Smooth muscle cell (in vitro differentiated cells): ENCODE measurements around the gene COL24A1. TPM values are rescaled to one million over a fixed set of nuclear protein-coding genes. Genes with fewer than 3 reads are reported as not detected.
"Not testable (repeated sequence)": the region's sequence is repeated elsewhere in the genome, so short reads cannot be mapped to it uniquely, and the experiment has no call there.

ENCODE experiments used
- DNase-seq: peaks from one replicate; lab custom pipeline; 2025; ENCODE audit not compliant: unreplicated experiment; lab: John Stamatoyannopoulos, UW
- H2AFZ ChIP-seq: fragments of 200-600 bp; sonication (generic); 2 replicates; pipeline ENCODE4 v1.6.0; 2016; ENCODE audit warnings: antibody characterized with exemption, low read depth, mild to moderate bottlenecking
- H3F3A ChIP-seq: fragments of 200-600 bp; sonication (generic); 2 replicates; pipeline ENCODE4 v1.6.0; 2017; ENCODE audit warnings: antibody characterized with exemption, low read depth
- H3K27ac ChIP-seq: fragments of 200-600 bp; sonication (generic); 2 replicates; pipeline ENCODE4 v1.5.1; 2016; ENCODE audit warnings: low read depth, mild to moderate bottlenecking
- H3K27me3 ChIP-seq: fragments of 200-600 bp; sonication (generic); 2 replicates; pipeline ENCODE4 v1.6.1; 2016; ENCODE audit warnings: low read depth, mild to moderate bottlenecking
- H3K36me3 ChIP-seq: fragments of 200-600 bp; sonication (generic); 2 replicates; pipeline ENCODE4 v1.5.1; 2016; ENCODE audit warnings: low read depth
- H3K4me1 ChIP-seq: fragments of 200-600 bp; sonication (generic); 2 replicates; pipeline ENCODE4 v1.5.1; 2016; ENCODE audit warnings: low read depth
- H3K4me2 ChIP-seq: fragments of 200-600 bp; sonication (generic); 2 replicates; pipeline ENCODE4 v1.6.0; 2016; ENCODE audit warnings: mild to moderate bottlenecking
- H3K4me3 ChIP-seq: fragments of 200-600 bp; sonication (generic); 2 replicates; pipeline ENCODE4 v1.5.1; 2016; ENCODE audit warnings: mild to moderate bottlenecking
- H3K79me2 ChIP-seq: fragments of 200-600 bp; sonication (generic); 2 replicates; pipeline ENCODE4 v1.6.0; 2016; ENCODE audit warnings: low read depth, mild to moderate bottlenecking
- H3K9ac ChIP-seq: fragments of 200-600 bp; sonication (generic); 2 replicates; pipeline ENCODE4 v1.6.0; 2016; ENCODE audit warnings: low read depth
- H3K9me3 ChIP-seq: fragments of 200-600 bp; sonication (generic); replicated peaks from 2 replicates; pipeline ENCODE4 v1.5.1; 2016; ENCODE audit warnings: low read depth
- H4K20me1 ChIP-seq: fragments of 200-600 bp; sonication (generic); 2 replicates; pipeline ENCODE4 v1.6.0; 2016; ENCODE audit warnings: low read depth
- WGBS: methylation state at CpG from one replicate; pipeline ENCODE4 v1.1.7; 2016; ENCODE audit warnings: low lambda C conversion rate; 5-methylcytosine and 5-hydroxymethylcytosine counted together
- polyA plus RNA-seq: library from polyadenylated mRNA; unstranded; fragments of >200 nt; fragmentation: Nextera tagmentation; extraction: Ambion mirVana; gene quantifications from 2 replicates; pipeline ENCODE4 v1.2.1, GENCODE V29; 2016
- total RNA-seq: library from RNA; depleted of rRNA; stranded (reverse); fragments of >200 nt; gene quantifications from 2 replicates; pipeline ENCODE4 v1.2.3, GENCODE V29; 2014
- TF ChIP-seq, protein P1 (sequence below): fragments of 200-600 bp; sonication (generic); IDR thresholded peaks from 2 replicates; pipeline ENCODE4 v1.5.1; 2017; ENCODE audit warnings: borderline replicate concordance, mild to moderate bottlenecking, antibody characterized with exemption; ENCODE audit not compliant: insufficient read depth, poor library complexity, severe bottlenecking

Gene COL24A1
- total and polyA plus RNA-seq, 2 experiments from 2014 or later, result 1.5 to 3.2 TPM

DNA sequence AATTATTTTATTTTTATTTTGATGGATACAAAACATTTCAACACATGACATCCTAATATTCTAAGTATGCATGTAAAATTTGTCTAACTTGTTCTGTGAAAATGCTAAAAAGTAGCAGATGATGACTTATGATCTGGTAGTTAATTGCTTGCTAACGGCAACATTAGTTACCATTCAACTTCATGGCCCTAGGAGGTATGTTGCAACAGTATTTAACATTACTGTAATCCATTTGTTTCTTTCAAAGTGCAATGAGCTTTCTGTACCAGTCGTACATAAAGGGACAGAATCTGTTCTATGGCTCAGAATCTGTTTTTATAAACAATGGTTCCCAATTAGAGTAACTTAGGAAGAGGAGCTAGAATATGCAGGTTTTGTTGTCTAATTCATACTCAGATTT lies 356.8 kb downstream of the COL24A1 start:
- no peaks in the 10 kb centered on the region for H3K4me1 ChIP-seq
- no peak overlapping the region for H3K4me2 ChIP-seq
- H3K9me3 ChIP-seq, result no peaks in the 10 kb centered on the region
- DNase-seq, result no peak
- no peaks in the 10 kb centered on the region for H3F3A ChIP-seq
- H4K20me1 ChIP-seq, result no peaks in the 10 kb centered on the region
- WGBS, result 71% methylated on average over 2 of the region's 2 CpGs
- no peaks in the 10 kb centered on the region for H3K27me3 ChIP-seq
- H3K27ac ChIP-seq, result no peak overlapping the region
- no peaks in the 10 kb centered on the region for H3K79me2 ChIP-seq
- no peaks in the 10 kb centered on the region for H3K36me3 ChIP-seq
- no peak overlapping the region for H2AFZ ChIP-seq
- H3K9ac ChIP-seq, result no peak overlapping the region
- H3K4me3 ChIP-seq, result no peak overlapping the region
- TF ChIP-seq, protein P1, sequence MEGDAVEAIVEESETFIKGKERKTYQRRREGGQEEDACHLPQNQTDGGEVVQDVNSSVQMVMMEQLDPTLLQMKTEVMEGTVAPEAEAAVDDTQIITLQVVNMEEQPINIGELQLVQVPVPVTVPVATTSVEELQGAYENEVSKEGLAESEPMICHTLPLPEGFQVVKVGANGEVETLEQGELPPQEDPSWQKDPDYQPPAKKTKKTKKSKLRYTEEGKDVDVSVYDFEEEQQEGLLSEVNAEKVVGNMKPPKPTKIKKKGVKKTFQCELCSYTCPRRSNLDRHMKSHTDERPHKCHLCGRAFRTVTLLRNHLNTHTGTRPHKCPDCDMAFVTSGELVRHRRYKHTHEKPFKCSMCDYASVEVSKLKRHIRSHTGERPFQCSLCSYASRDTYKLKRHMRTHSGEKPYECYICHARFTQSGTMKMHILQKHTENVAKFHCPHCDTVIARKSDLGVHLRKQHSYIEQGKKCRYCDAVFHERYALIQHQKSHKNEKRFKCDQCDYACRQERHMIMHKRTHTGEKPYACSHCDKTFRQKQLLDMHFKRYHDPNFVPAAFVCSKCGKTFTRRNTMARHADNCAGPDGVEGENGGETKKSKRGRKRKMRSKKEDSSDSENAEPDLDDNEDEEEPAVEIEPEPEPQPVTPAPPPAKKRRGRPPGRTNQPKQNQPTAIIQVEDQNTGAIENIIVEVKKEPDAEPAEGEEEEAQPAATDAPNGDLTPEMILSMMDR, result no peak

DNA sequence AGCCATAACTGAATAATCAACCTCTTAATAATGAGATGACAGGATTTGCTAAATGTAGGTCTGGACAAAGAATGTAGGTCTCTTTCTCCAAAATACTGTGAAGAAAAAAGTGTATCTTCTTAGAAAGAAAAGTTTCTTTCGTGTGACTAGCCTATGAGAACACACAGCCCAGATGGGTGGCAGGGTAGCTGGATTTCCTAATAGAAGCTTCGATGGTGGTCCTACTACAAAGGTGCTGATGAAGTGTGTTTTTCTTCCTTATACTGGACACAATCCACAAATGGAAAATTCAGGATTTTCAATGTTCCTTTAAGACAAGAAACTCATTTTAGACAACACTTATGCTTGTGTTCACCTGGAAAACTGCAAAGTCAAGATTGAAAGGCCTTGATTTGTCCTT lies 358.2 kb downstream of the COL24A1 start:
- WGBS, result 81% methylated on average over 2 of the region's 2 CpGs

DNA sequence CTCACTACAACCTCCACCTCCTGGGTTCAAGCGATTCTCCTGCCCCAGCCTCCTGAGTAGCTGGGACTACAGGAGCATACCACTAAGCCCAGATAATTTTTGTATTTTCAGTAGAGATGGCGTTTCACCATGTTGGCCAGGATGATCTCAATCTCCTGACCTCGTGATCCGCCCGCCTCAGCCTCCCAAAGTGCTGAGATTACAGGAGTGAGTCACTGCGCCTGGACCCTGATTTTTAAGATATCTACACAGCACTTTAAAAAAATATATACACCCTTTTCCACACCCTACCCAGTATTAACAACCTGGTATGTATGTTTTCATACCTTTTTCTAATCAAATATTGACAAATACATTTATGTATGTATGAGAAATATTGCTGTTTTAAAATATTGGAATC lies 379.6 kb downstream of the COL24A1 start:
- not testable (repeated sequence) for H3K36me3 ChIP-seq, H3K4me2 ChIP-seq, H3K4me1 ChIP-seq, DNase-seq, H3K9me3 ChIP-seq, H3K9ac ChIP-seq, H3F3A ChIP-seq, H3K27ac ChIP-seq, H3K79me2 ChIP-seq, H3K27me3 ChIP-seq, H3K4me3 ChIP-seq, H2AFZ ChIP-seq, H4K20me1 ChIP-seq
- 85% methylated on average over 6 of the region's 6 CpGs for WGBS

More for the DNA sequence above, 358.2 kb downstream of the COL24A1 start:
- no peak for DNase-seq
- Histone ChIP-seq H3K36me3 (no peaks in the 10 kb centered on the region), H2AFZ (no peak overlapping the region), H3K4me1 (no peaks in the 10 kb centered on the region), H3K9ac (no peak overlapping the region), H4K20me1 (no peaks in the 10 kb centered on the region), H3K4me2 (no peak overlapping the region), H3K27ac (no peak overlapping the region), H3K4me3 (no peak overlapping the region), H3F3A (no peaks in the 10 kb centered on the region), H3K9me3 (no peaks in the 10 kb centered on the region), H3K27me3 (peaks cover 4% of the 10 kb centered on the region), H3K79me2 (no peaks in the 10 kb centered on the region)
- TF ChIP-seq, protein P1, result no peak

DNA sequence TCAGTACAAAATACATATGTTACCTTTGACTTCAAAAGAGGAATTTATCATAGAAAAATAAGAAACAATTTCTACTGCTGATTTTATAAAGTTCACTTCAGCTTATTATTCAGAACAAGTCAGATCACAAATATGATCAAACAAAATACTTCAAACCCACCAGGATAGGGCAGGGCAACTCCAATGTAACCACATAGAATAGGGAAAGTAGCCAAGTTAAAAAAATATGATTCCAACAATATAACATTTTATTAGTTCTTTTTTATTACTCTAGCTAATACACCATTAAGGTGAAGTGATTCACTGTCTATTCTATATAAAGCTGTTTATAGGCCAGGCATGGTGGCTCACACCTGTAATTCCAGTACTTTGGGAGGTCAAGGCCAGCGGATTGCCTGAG lies 393.8 kb downstream of the COL24A1 start:
- no peaks in the 10 kb centered on the region for H4K20me1 ChIP-seq
- 88% methylated on average over 1 of the region's 1 CpG for WGBS
- H3K4me3 ChIP-seq, result no peak overlapping the region
- H2AFZ ChIP-seq, result no peak overlapping the region
- H3K9ac ChIP-seq, result no peak overlapping the region
- TF ChIP-seq, protein P1, result no peak
- H3K27ac ChIP-seq, result no peak overlapping the region
- H3K9me3 ChIP-seq, result no peaks in the 10 kb centered on the region
- DNase-seq, result no peak
- no peaks in the 10 kb centered on the region for H3K79me2 ChIP-seq
- no peaks in the 10 kb centered on the region for H3K4me1 ChIP-seq
- no peak overlapping the region for H3K4me2 ChIP-seq
- no peaks in the 10 kb centered on the region for H3F3A ChIP-seq
- no peaks in the 10 kb centered on the region for H3K36me3 ChIP-seq
- H3K27me3 ChIP-seq, result no peaks in the 10 kb centered on the region
